SK-N-DZ (cell line): ENCODE data around the gene HAL.

Source experiments
- DNase-seq: peaks from one replicate; pipeline ENCODE4 v3.0.0-alpha.2; 2015; ENCODE audit warnings: low spot score

The HAL gene

GRCh38 chr12:96014943-96015599 lies 18.9 kb upstream of the HAL start:
- no peak for DNase-seq

DNA sequence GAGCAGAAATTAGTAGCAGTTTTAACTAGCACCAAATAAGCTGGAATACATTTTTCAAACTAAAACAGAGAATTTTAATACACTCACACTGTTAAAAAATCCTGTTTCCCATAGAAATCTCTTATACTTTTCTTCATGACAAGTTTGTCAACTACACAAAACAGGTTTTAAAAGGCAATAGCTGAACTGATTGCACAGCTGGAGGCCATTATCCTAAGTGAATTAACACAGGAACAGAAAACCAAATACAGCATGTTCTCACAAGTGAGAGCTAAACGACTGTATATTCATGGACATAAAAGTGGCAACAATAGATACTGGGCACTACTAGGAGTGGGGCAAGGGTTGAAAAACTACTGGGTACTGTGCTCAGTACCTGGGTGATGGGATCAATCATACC lies 11.6 kb upstream of the HAL start:
- DNase-seq: no peak

DNA sequence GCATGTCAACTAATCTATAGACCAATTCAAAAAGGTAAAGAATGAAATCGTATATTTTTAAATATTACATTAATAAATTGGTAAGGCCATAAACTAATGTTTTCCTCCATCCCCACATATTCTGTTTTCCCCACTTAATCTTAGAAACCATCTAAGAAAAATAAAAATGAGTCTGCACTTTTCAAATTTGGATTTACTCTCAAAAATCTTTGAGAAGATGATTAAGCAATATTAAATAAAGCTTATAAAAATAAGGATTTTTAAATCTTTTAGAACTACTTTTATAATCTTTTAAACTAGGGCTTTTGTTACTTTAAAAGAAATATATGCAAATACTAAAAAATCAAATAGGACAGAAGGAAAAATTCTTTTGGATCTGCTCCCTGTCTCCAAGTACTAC lies 10.6 kb upstream of the HAL start:
- no peak for DNase-seq

GRCh38 chr12:96000858-96001257 lies 4.7 kb upstream of the HAL start:
- DNase-seq: no peak

DNA sequence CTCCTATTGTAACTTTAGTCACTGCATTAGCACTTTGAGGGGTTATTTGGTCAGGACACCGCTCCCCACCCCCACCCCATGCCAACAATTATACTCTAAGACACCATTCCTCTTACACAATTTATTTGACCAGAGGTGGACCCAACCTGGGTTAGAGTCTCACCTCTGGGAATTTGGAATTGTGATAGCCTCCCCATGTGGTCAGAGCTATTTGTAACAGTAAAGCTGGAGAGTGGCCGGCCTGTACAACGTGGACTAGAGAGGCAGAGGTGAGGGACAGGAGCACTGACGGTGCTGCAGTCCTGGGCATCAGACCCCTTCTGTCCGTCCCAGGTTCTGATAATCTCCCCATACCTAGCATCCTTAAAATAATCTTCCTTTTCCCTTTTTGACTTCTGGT lies 3.3 kb upstream of the HAL start:
- DNase-seq: no peak

DNA sequence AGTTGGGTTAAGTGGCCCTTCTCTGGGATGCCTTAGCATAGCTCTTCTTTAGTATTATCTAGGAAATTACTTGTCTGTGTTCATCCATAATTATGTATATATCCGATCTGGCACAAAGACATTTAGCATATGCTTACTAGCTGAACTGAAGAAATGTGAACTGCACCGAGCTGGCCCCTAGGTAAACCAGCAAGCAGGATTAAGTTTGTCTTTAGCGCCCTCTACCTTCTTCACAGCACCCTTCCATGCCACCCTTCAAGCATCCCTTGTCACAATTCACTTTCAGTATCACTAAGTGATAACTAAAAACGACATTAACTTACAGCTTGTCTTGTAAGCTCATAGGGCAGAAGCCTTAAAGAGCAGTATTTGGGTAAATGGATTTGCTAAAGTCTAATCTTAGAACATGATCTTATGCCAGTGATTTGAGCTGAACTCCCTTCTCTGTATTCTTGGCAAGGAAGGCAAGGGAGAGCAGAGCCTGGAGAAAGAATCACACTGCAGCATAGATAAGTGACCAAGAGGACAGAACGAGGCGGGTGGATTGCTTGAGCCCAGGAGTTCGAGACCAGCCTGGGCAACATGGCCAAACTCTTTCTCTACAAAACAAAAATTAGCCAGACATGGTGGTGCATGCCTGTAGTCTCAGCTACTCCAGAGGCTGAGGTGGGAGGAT lies 2.6 kb upstream of the HAL start:
- peak; percentile 45 for DNase-seq

DNA sequence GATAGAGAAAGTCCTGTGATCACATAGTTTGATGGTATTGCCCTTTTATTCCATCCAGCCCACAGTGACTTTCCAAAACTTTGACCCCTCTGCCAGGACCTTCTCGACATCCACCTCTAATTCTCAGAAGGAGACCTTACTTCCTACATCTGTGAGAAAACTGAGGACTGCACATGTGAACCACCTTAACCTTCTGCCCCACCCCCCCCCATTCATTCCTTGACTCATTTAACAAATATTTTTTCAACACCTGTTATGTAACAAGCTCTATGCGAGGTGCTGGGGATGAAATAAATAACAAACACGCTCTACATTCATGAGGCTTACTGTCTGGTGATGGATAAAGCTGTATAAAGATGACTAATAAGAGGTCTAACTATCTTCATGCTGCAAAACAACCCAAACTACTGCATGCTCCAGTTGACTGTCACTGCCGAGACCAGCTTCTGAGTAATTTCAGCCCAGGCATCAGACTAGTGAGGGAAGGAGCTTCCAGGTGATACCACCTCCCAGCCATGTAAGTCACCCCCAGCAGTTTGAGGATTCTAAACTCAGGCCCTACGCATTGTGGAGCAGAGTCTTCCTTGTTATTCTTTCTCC lies 1.9 kb upstream of the HAL start:
- no peak for DNase-seq

DNA sequence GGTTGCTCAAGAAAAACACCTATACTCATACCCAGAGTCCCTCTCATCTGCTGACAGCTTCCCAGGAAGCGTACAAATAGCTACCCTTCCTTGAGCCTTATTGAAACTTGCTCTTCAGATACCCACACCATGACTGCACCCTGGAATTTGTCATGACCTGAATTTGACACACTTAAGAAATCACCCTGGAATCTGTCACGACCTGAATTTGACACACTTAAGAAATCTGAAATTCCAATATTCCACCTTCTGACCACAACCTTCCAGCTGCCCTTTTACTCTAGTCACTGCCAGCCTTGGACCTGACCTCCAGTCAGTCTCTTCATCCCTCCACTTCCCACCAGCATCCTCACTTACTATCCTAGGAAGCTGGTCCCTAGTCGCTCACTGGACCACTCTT lies 1.1 kb upstream of the HAL start:
- no peak for DNase-seq

DNA sequence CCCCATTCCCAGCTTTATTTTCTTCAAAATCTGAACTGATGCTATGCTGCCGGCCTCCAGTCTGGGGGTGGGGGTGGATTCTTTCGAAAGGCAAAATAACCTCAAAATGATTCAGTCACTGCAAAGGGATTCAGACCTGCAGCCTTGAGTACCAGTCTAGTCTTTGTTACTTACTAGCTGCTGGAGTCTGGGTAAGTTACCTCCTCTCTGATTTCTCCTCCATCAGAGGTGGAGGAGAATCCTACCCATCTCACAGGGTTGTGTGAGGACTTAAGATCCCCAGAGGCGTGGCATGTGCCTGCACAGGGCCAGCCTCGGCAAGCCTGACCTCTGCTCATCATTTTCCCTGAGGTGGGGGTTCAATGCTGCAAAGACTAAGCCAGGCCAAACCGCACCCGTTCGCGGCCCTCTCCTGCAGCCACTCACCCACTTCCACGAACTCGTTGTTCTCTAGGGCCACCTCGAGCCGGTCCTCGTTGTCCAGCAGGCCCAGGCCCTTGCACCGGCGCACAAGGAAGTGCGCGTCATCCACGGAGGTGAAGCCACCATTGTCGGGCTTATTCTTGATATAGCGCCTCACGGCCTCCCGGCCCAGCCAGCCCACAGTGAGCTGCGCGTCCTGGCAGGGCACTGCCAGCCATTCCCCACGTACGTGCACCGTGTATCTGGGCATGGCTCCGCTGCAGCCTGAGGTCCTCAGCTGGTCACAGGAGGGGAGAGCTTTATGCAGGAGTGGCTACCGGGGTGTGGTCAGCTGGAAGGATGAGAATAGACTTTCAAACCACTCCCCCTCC lies 709 bp downstream of the HAL start:
- DNase-seq: no peak

DNA sequence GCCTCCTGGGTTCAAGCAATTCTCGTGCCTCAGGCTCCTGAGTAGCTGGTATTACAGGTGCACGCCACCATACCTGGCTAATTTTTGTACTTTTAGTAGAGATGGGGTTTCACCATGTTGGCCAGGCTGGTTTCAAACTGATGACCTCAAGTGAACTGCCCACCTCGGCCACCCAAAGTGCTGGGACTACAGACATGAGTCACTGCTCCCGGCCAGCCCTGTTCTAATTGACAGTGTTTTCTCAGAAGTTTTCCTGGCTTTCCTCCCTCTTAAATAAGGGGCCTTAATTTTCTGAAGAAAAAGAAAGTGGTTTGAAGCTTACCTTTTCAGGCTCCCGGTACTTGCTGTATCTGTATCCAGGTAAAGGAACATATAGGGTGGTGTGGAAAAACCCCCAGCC lies 1.7 kb downstream of the HAL start:
- DNase-seq: no peak

GRCh38 chr12:95993907-95994306 lies 2.2 kb downstream of the HAL start:
- DNase-seq: no peak

DNA sequence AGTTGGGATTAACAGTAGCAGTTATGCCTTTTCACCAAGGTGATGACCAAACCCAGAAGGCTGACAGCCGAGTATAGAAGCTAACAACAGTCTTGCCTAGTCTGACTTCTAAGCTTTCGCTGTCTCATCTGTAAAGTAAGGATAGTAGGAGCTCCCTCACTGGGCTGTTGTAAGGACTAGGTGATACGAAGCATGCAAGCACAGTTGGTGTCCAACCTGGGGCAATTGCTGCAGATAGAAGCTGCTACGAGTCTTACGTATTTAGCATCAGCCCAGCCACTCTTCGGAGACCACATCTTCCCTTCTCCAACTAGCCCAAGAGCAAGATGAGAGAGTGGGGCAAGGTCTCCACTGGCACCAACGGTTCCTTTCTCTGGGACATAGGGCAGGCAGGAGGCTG lies 6.0 kb downstream of the HAL start:
- no peak for DNase-seq

DNA sequence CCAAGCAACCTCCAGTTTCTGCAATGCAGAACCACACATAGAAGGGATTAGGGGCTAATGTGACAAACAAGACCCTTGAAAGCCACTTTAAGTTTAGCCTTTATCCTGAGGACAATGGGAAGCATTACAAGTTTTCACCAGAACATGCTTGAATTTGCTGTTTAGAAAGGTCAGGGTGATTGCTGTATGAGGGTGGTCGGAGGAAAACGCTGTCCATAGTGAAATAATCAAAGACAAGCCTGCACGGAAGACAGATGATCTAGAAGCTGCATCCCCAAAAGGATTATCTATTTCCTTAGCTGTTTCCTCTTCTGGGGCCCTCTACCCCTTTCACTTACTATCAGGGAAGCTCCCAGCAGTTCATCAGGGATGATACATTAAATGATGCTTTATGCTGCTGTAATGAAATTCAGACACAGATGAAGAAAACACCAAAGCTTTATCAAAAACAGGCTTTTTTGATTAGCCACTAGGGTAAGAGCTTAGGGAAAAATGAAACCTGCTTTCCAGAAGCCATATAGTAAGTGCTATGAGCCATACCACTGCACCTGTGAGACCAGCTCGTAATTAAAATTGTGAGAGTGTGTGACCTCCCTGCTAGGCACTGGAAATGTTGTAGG lies 6.5 kb downstream of the HAL start:
- no peak for DNase-seq

DNA sequence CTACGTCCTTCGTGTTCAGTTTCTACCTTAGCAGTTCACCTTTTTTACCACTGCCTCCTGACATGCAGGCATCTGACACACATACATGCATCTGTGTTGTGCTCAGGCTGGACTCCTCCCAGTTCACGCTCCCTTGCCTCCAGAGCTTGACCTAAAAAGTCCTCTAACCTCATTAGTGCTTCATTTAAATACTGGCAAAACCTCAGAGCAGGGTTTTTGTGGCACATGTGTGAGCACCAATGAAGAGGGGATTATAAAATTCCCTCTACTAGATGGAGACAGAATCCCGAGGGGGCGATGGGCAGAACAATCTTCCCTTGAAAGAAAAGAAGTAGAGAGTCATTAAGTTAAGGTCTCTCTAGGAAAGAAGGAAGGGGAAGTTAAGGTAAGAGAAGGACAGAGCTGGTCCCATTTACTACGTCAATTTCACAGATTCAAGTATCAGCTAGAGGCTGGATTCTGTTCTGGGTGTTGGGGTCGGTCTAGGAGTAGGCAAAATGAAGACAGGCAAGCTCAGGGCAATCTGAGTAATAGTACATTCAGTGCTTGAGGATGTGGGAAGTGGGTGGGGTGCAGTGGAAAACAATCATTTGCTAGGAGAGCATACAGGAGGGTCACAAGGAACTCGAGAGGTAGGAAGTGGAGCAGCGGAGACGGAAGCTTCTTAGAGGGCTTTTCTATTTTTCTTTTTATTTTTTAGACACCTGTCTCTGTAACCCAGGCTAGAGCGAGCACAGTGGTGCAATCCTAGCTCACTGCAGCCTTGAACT lies 7.5 kb downstream of the HAL start:
- no peak for DNase-seq

GRCh38 chr12:95986635-95987570 lies 9.2 kb downstream of the HAL start:
- no peak for DNase-seq

- DNase-seq: no peak
Measured at GRCh38 chr12:95984682-95985081, 11.5 kb downstream of the HAL start.

DNA sequence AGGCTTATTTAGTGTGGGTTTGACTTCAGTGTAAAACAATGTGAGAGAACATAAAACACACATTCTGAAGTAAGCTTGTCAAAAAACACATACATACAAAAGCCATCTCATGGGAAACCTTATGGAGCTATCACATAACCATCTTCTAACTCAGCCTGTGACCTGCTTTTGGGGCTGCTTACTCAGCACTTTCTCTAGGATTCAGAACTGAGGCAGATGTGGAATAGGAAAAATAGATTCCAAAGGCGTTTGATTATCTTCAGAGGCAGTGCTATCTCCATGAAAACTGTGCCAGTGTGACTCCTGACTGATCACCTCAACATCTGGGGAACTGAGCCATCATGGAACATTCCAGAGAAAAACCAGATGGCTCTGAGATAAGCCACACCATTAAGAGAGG lies 13.5 kb downstream of the HAL start:
- no peak for DNase-seq

GRCh38 chr12:95980437-95980836 lies 15.7 kb downstream of the HAL start:
- DNase-seq: no peak

GRCh38 chr12:95978774-95979173 lies 17.4 kb downstream of the HAL start:
- DNase-seq: no peak

DNA sequence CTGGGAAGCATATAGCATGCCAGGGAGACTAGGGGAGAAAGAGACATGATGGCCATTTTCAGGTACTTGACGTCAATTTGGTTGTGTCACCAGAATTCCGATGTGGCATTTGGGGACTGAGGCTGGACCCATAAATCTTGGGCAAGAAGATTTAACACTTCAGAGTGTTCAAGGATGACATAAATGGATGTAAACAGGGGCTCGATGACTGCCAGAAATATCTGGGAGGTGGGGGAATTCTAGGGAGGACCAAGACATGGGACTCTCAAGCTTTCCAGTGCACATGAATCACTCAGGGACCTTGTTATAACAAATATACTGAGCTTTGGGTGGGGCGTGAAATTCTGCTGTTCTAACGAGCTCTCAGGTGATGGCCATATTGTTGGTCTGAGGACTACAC lies 17.8 kb downstream of the HAL start:
- no peak for DNase-seq
